ENCODE measurements around the gene NBPF1.
"Not testable (repeated sequence)": the region's sequence is repeated elsewhere in the genome, so short reads cannot be mapped to it uniquely, and the experiment has no call there.

NBPF1 gene

DNA sequence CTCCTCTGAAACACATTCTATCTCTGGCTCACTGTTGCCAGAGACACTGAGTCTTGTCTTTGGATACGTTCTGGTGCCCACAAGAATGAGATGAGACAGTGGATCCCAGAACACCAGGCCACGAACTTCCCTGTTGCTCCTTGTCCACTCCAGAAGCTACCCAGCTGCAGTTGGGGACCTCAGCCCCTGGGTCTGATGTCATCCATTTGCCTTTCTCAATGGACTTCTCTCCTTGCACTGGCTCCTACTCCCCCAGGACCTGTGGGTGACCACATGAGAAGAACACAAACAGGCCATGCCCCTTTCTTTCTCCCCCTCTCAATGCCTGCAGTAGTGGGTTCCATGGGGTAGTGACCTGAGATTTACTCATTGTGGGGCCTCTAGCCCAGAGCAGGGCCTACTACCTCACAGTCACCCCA is 5.9 kb downstream of the NBPF1 start:
- no peak for DNase-seq (ENCODE audit: low read depth)
- H3K4me3 ChIP-seq (ENCODE audit: control insufficient read depth, low read depth, low read length): no peak overlapping the region
- no peak for TF ChIP-seq CTCF (conservative IDR thresholded peaks at IDR 0.05; ENCODE audit: control insufficient read depth, insufficient read depth, low read depth, low read length)

- not testable (repeated sequence) for H3K4me3 ChIP-seq (ENCODE audit: control insufficient read depth, low read depth, low read length); DNase-seq (ENCODE audit: low read depth)
Measured at GRCh38 chr1:16606666-16607432, 6.5 kb downstream of the NBPF1 start.

GRCh38 chr1:16605532-16606505 is 7.5 kb downstream of the NBPF1 start:
- no peak for DNase-seq (ENCODE audit: low read depth)
- H3K4me3 ChIP-seq (ENCODE audit: control insufficient read depth, low read depth, low read length): no peak overlapping the region
- no peak for TF ChIP-seq CTCF (conservative IDR thresholded peaks at IDR 0.05; ENCODE audit: control insufficient read depth, insufficient read depth, low read depth, low read length)

GRCh38 chr1:16605213-16605525 is 8.2 kb downstream of the NBPF1 start:
- no peak for TF ChIP-seq CTCF (conservative IDR thresholded peaks at IDR 0.05; ENCODE audit: control insufficient read depth, insufficient read depth, low read depth, low read length)
- DNase-seq (ENCODE audit: low read depth): no peak
- H3K4me3 ChIP-seq (ENCODE audit: control insufficient read depth, low read depth, low read length): no peak overlapping the region

- not testable (repeated sequence) for H3K4me3 ChIP-seq (ENCODE audit: control insufficient read depth, low read depth, low read length); DNase-seq (ENCODE audit: low read depth)
Measured at GRCh38 chr1:16604514-16605212, 8.7 kb downstream of the NBPF1 start.

GRCh38 chr1:16603623-16604022 is 9.7 kb downstream of the NBPF1 start:
- not testable (repeated sequence) for DNase-seq (ENCODE audit: low read depth); H3K4me3 ChIP-seq (ENCODE audit: control insufficient read depth, low read depth, low read length)

GRCh38 chr1:16602336-16603011 is 10.9 kb downstream of the NBPF1 start:
- DNase-seq (ENCODE audit: low read depth); H3K4me3 ChIP-seq (ENCODE audit: control insufficient read depth, low read depth, low read length): not testable (repeated sequence)

DNA sequence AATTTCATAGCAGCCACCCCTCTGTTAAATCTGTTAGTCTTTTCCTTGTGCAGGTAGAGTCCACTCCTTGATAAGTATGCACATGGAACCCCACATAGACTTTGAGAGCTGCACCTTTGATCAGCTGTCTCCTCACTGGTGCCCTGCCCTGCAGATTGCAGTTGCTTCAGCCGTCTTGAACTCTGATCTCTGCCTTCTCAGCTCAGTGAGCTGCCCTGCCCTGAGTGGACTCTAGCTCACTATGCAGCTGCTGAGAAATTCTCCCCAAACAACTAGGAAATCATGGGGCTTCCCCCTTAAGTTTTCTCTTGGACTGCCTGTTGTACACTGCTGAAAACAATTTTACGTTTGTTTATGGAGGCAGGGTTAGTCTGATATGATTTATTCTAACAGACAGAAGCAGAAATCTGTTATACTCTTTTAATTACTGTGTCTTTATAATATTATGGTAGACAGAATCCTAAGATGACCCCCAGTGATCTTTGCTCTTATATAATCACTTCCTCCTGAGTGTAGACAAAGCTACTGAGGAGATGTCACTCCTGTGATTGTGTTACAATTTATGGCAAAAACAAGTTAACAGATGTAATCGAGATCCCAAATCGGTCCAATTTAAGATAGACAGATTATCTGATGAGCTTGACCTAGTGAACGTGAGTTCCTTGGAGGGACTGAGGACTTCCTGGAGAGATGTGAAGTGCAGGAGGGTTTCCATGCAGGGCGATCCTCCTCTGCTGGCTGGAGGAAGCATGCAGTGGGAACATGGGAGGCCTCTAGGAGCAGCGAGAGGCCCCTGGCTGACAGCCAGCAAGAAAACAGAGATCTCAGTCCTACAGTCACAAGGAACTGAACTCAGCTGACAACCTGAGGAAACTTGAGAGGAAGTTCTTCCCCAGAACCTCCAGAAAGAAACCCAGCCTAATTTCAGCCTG is 12.2 kb downstream of the NBPF1 start:
- not testable (repeated sequence) for DNase-seq (ENCODE audit: low read depth); H3K4me3 ChIP-seq (ENCODE audit: control insufficient read depth, low read depth, low read length)

GRCh38 chr1:16599326-16599725 is 14.0 kb downstream of the NBPF1 start:
- not testable (repeated sequence) for DNase-seq (ENCODE audit: low read depth); H3K4me3 ChIP-seq (ENCODE audit: control insufficient read depth, low read depth, low read length)

DNA sequence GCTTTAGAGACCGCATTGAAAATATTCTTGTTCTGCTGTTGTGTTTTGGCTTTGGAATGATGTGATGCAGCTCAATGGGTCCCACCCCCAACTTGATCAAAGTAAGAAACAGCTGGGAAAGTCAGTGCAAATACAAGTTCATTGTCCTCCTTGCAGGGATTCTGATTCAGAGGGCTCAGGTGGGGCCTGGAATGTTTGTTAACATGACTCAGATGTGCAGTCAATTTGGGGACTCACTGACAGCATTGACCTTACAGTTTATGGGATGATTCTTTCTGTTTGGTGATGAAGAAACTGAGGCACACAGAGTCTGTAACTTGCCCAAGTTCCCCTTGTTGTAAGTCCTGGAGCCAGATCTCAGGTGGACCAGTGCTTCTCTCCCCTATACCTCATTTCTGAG is 18.1 kb downstream of the NBPF1 start:
- not testable (repeated sequence) for DNase-seq (ENCODE audit: low read depth)

DNA sequence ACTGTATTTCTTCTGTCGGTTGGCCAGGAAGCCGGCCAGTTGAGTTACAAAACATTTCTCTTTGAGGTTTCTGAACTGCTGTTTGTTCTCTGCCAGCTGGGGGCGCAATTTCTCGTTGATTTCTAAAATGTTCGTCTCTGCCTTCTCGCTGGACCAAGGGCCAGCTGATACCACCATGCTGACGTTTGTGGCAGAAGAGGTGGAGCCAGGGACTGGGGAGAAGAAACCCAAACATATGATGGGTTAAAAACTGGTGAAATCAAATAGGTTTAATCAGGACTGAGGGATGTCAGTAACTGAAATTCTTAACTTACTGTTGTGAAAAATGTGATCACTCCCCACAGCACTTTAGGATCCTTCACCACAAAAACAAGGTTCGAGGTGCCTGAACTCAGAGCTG is 21.5 kb downstream of the NBPF1 start:
- H3K4me3 ChIP-seq (ENCODE audit: control insufficient read depth, low read depth, low read length): not testable (repeated sequence)

More for the DNA sequence above, 18.1 kb downstream of the NBPF1 start:
- H3K4me3 ChIP-seq (ENCODE audit: control insufficient read depth, low read depth, low read length): not testable (repeated sequence)

GRCh38 chr1:16588081-16588480 is 25.3 kb downstream of the NBPF1 start:
- not testable (repeated sequence) for H3K4me3 ChIP-seq (ENCODE audit: control insufficient read depth, low read depth, low read length)

More for the DNA sequence above, 21.5 kb downstream of the NBPF1 start:
- DNase-seq (ENCODE audit: low read depth): not testable (repeated sequence)

DNA sequence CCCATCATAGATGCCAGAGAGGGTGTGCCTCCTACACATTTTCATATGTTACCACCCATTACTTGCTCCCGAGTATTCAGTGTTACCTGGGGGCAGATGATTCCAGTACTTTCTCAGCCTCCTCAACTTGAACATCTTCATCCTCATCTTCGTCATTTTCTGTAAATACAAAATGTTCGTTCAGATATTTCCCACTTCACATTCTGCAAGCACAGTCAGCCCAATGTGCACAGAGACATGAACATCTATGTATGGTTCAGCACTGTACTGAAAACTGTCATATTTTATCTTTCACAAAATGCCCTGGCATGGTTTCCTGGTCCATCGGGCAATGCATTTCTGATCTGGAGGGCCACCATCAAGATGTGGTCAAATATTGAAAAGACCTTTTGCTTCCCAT is 25.7 kb downstream of the NBPF1 start:
- not testable (repeated sequence) for H3K4me3 ChIP-seq (ENCODE audit: control insufficient read depth, low read depth, low read length); DNase-seq (ENCODE audit: low read depth)

More at GRCh38 chr1:16588081-16588480, 25.3 kb downstream of the NBPF1 start:
- not testable (repeated sequence) for DNase-seq (ENCODE audit: low read depth)

Data from fibroblast of mammary gland (primary cell).